ENCODE data around the gene HTR2C.
"Not testable (repeated sequence)": the region's sequence is repeated elsewhere in the genome, so short reads cannot be mapped to it uniquely, and the experiment has no call there.

The HTR2C gene

GRCh38 chrX:114583646-114584374 lies at the start of gene HTR2C:
Gene HTR2C, plus strand, starts transcription at chrX:114584086. Its CDS starts 142,851 bp downstream, at chrX:114726937.
- H3K4me3 ChIP-seq (ENCODE audit: low read depth, low read length), result peak within 1 kb of the TSS; percentile 22
- no peak for DNase-seq (ENCODE audit: low read depth)

- H3K4me3 ChIP-seq (ENCODE audit: low read depth, low read length), result no peak overlapping the region
- DNase-seq (ENCODE audit: low read depth), result no peak
Measured at GRCh38 chrX:114580336-114580735, 3.5 kb upstream of the HTR2C start.

GRCh38 chrX:114581528-114582263 lies 2.2 kb upstream of the HTR2C start:
- DNase-seq (ENCODE audit: low read depth), result no peak
- H3K4me3 ChIP-seq (ENCODE audit: low read depth, low read length), result peak overlapping the region; percentile 11

DNA sequence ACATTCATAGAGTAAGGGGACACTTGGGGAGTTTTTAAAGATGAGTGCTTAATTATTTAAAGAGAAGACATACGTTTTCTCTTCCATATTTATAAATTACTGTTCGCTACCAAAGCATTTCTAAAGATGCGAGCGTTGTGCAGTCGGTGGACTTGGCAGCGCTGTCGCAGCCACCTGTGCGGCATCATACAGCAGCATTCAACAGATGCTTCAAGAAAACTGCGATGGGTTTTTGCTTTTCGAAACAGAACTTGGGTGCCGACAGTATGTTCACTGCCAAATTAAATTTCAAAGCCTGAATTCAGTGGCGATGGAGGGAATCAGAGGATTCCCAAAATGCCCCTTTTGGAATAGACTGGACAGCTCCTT lies 1.6 kb upstream of the HTR2C start:
- DNase-seq (ENCODE audit: low read depth), result no peak
- no peak overlapping the region for H3K4me3 ChIP-seq (ENCODE audit: low read depth, low read length)

- no peak overlapping the region for H3K4me3 ChIP-seq (ENCODE audit: low read depth, low read length)
Measured at GRCh38 chrX:114582698-114583395, 1.0 kb upstream of the HTR2C start.

DNA sequence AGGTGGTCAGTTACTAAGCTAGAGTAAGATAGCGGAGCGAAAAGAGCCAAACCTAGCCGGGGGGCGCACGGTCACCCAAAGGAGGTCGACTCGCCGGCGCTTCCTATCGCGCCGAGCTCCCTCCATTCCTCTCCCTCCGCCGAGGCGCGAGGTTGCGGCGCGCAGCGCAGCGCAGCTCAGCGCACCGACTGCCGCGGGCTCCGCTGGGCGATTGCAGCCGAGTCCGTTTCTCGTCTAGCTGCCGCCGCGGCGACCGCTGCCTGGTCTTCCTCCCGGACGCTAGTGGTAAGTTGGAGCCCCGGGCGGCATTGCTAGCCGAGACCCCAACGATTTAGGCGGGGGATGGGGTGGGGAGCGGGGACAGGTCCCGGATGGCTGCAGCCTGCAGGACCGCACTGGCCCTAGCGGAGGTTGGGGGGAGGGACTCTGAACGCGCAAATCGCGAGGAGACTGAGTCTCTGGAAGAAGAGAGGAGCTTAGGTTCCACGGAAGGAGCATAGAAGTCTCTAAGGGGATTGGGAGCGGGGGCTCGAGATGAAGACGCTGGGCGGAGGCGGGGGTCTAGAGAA lies 573 bp downstream of the HTR2C start:
- H3K4me3 ChIP-seq (ENCODE audit: low read depth, low read length), result peak overlapping the region; percentile 22
- no peak for DNase-seq (ENCODE audit: low read depth)

More at GRCh38 chrX:114582698-114583395, 1.0 kb upstream of the HTR2C start:
- no peak for DNase-seq (ENCODE audit: low read depth)

GRCh38 chrX:114584983-114585842 lies 1.3 kb downstream of the HTR2C start:
- H3K4me3 ChIP-seq (ENCODE audit: low read depth, low read length), result no peak overlapping the region
- no peak for DNase-seq (ENCODE audit: low read depth)

DNA sequence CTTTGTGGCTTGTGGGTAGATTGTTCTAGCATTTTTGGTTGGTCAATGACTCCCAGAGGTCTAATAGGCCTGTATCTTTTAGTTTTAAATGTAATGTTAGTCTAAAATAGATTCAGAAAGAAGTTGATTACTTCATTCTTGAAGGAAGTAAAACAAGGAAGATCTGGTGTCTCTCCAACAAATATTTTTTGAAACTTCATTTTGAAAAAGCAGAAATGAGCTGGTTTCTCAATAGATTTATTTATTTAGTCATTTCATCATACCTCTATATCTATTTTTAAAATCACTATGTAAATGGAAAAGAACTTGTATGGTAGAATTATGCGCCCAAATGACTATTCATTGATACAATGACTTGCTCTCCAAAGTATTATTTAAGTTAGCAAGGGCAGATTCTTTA lies 7.2 kb downstream of the HTR2C start:
- no peak for DNase-seq (ENCODE audit: low read depth)

GRCh38 chrX:114599305-114599704 lies 15.4 kb downstream of the HTR2C start:
- no peak for DNase-seq (ENCODE audit: low read depth)
- H3K4me3 ChIP-seq (ENCODE audit: low read depth, low read length), result no peak overlapping the region

More for the DNA sequence above, 7.2 kb downstream of the HTR2C start:
- no peak overlapping the region for H3K4me3 ChIP-seq (ENCODE audit: low read depth, low read length)

DNA sequence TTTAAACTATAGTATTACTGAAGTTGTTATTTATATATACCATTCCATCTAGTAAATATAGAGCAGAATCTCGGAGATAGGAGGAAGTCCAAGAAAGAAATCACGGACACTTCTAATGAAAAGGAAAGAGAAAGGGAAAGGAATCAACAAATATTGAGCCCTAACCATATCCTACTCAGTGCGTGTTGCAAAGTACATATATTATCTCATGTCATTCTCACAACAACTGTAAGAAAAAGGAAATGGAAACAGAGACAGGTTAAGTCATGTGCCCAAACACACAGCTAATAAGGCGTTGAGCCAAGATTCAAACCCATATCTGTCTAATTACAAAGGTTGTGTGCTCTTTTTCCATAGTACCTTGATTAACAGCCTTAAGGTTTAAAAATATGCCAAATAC lies 16.0 kb downstream of the HTR2C start:
- no peak for DNase-seq (ENCODE audit: low read depth)
- no peak overlapping the region for H3K4me3 ChIP-seq (ENCODE audit: low read depth, low read length)

DNA sequence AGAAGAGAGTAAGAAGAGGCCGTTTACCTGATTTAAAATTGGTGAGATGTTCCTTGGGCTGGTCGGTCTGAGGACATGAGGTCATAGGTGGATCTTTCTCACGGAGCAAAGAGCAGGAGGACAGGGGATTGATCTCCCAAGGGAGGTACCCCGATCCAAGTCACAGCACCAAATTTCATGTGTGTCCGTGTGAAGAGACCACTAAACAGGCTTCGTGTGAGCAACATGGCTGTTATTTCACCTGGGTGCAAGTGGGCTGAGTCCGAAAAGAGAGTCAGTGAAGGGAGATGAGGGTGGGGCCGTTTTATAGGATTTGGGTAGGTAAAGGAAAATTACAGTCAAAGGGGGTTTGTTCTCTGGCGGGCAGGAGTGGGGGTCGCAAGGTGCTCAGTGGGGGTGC lies 22.7 kb downstream of the HTR2C start:
- not testable (repeated sequence) for DNase-seq (ENCODE audit: low read depth)

GRCh38 chrX:114611018-114611619 lies 27.2 kb downstream of the HTR2C start:
- no peak overlapping the region for H3K4me3 ChIP-seq (ENCODE audit: low read depth, low read length)
- no peak for DNase-seq (ENCODE audit: low read depth)

More for the DNA sequence above, 22.7 kb downstream of the HTR2C start:
- H3K4me3 ChIP-seq (ENCODE audit: low read depth, low read length), result not testable (repeated sequence)

- no peak for DNase-seq (ENCODE audit: low read depth)
- no peak overlapping the region for H3K4me3 ChIP-seq (ENCODE audit: low read depth, low read length)
Measured at GRCh38 chrX:114615765-114616164, 31.9 kb downstream of the HTR2C start.

DNA sequence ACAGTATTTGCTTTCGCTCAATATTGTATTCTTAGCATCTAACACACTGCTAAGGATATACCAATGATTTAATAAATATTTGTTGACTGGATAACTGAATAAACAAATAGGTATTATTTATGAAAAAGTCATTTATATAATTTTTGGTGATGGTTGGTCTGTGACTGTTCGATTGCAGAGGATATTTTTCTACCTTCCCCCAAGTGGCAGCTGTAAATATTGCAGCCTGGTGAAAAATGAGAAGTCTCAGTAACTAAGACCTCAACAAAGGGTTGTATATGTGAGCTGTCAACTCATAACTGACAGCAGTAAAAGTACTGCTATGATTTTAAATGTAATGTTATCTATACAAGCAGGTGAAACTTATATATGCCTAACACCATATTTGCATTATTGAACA lies 36.0 kb downstream of the HTR2C start:
- no peak overlapping the region for H3K4me3 ChIP-seq (ENCODE audit: low read depth, low read length)
- DNase-seq (ENCODE audit: low read depth), result no peak

GRCh38 chrX:114626323-114626722 lies 42.4 kb downstream of the HTR2C start:
- no peak for DNase-seq (ENCODE audit: low read depth)
- H3K4me3 ChIP-seq (ENCODE audit: low read depth, low read length), result no peak overlapping the region

- no peak for DNase-seq (ENCODE audit: low read depth)
Measured at GRCh38 chrX:114635986-114636385, 52.1 kb downstream of the HTR2C start.

GRCh38 chrX:114650351-114650750 lies 66.5 kb downstream of the HTR2C start:
- DNase-seq (ENCODE audit: low read depth), result peak; percentile 18

More at GRCh38 chrX:114635986-114636385, 52.1 kb downstream of the HTR2C start:
- H3K4me3 ChIP-seq (ENCODE audit: low read depth, low read length), result no peak overlapping the region

DNA sequence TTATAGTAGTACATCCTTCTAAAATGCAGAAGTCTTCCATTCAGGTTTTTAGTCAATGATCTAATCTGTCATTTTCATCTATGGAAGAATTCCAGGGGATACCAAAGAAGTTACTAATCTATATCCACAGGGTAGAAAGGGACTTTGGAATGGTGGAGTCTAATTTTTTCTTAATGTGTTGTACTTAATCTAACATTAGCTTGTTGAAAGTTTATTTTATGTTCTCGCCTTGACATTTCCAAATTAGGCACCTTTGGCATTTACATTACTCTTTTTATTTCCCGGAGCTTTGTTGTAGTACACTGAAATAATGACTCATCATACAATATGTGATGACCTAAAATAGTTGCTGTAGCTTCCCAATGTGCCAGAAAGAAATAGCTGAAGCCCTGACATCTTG lies 91.5 kb downstream of the HTR2C start:
- no peak overlapping the region for H3K4me3 ChIP-seq (ENCODE audit: low read depth, low read length)
- DNase-seq (ENCODE audit: low read depth), result peak; percentile 33

More at GRCh38 chrX:114650351-114650750, 66.5 kb downstream of the HTR2C start:
- H3K4me3 ChIP-seq (ENCODE audit: low read depth, low read length), result no peak overlapping the region

DNA sequence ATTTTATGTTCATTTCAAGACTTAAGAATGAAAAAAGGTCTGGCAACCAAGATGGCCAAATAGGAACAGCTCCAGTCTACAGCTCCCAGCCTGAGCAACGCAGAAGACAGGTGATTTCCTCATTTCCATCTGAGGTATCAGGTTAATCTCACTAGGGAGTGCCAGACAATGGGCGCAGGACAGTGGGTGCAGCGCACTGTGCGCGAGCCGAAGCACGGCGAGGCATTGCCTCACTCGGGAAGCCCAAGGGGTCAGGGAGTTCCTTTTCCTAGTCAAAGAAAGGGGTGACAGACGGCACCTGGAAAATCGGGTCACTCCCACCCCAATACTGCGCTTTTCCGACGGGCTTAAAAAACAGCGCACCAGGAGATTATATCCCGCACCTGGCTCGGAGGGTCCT lies 116.6 kb downstream of the HTR2C start:
- not testable (repeated sequence) for DNase-seq (ENCODE audit: low read depth); H3K4me3 ChIP-seq (ENCODE audit: low read depth, low read length)

Measured in skeletal muscle cell (primary cell).